GM23248 (cell line): ENCODE data around the gene CA5A.
"Not testable (repeated sequence)": the region's sequence is repeated elsewhere in the genome, so short reads cannot be mapped to it uniquely, and the experiment has no call there.

Experiments used
- EZH2 ChIP-seq: fragments of 200-600 bp; sonication (generic); IDR thresholded peaks from 2 replicates; pipeline ENCODE4 v1.6.1; 2018; ENCODE audit warnings: antibody characterized with exemption, mild to moderate bottlenecking; ENCODE audit not compliant: insufficient read depth, poor library complexity, severe bottlenecking
- EZH2phosphoT487 ChIP-seq: fragments of 200-600 bp; sonication (generic); IDR thresholded peaks from 2 replicates; pipeline ENCODE4 v1.6.1; 2018; ENCODE audit warnings: antibody characterized with exemption, moderate library complexity, mild to moderate bottlenecking, low read depth; ENCODE audit not compliant: insufficient read depth

- not testable (repeated sequence) for TF ChIP-seq EZH2, EZH2phosphoT487
Measured at GRCh38 chr16:87914021-87914725, 22.2 kb downstream of the CA5A start.
